Prostate gland (tissue), 2 donors: ENCODE measurements around the gene SLC25A34.

ENCODE experiments used
- POLR2A ChIP-seq: fragments of 450-650 bp; IDR thresholded peaks from one replicate; pipeline ENCODE4 v1.6.1; 2016; ENCODE audit warnings: antibody characterized with exemption, mild to moderate bottlenecking
- POLR2AphosphoS5 ChIP-seq: sonication (generic); formaldehyde crosslinking; IDR thresholded peaks from one replicate; pipeline ENCODE4 v1.6.1; 2017; ENCODE audit warnings: antibody characterized with exemption
- TF ChIP-seq, protein P1 (sequence below), 4 experiments: fragments of 200-600 bp in 2 of 4; fragments of 450-650 bp in 2 of 4; sonication (generic) in 2 of 4; IDR thresholded peaks; 1 replicate in 3 of 4; 2 replicates in 1 of 4; pipeline ENCODE4 v1.5.1; 2016 to 2019; ENCODE audit warnings: antibody characterized with exemption in 4 of 4, mild to moderate bottlenecking in 2 of 4, moderate library complexity in 2 of 4

DNA sequence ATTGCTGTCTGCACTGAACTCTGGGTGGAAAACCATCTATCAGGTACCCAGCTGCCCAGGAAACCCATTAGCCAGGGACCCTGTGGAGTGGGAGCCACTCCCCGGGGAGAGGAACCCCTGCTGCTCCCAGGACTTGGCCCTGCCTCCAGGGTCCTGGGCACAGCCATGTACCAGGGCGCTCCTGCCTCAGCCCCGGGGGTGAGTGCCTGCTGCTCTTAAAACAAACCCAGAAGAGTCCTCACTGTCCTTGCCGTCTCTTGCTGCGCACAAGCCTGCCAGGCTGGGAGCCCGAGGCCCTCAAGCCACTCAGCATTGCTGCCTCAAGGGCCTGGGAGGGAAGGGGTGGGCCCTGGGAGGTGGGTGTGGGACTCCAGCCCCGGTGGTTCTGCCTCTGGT is 3.4 kb upstream of the SLC25A34 start:
- TF ChIP-seq, protein P1, sequence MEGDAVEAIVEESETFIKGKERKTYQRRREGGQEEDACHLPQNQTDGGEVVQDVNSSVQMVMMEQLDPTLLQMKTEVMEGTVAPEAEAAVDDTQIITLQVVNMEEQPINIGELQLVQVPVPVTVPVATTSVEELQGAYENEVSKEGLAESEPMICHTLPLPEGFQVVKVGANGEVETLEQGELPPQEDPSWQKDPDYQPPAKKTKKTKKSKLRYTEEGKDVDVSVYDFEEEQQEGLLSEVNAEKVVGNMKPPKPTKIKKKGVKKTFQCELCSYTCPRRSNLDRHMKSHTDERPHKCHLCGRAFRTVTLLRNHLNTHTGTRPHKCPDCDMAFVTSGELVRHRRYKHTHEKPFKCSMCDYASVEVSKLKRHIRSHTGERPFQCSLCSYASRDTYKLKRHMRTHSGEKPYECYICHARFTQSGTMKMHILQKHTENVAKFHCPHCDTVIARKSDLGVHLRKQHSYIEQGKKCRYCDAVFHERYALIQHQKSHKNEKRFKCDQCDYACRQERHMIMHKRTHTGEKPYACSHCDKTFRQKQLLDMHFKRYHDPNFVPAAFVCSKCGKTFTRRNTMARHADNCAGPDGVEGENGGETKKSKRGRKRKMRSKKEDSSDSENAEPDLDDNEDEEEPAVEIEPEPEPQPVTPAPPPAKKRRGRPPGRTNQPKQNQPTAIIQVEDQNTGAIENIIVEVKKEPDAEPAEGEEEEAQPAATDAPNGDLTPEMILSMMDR (IDR thresholded peaks at IDR 0.05), result no peak
- TF ChIP-seq POLR2A (no peak), POLR2AphosphoS5 (no peak)
